ENCODE data around the gene DPYSL4. TPM values are rescaled to one million over a fixed set of nuclear protein-coding genes. Genes with fewer than 3 reads are reported as not detected.

DPYSL4 gene
- total and polyA plus RNA-seq, 12 donors, result 2.4 to 78.9 (median 30.6) TPM

GRCh38 chr10:132239126-132240031, 52.6 kb downstream of the DPYSL4 start:
- ATAC-seq (peak; percentile 30 to 77 (median 59)), DNase-seq (peak; percentile 26 to 42)
- Histone ChIP-seq H3K27ac (no peak overlapping the region), H3K27me3 (no peaks in the 10 kb centered on the region), H3K36me3 (no peaks in the 10 kb centered on the region), H3K9me3 (no peaks in the 10 kb centered on the region), H3K4me1 (peaks cover 0 to 8% (median 0%) of the 10 kb centered on the region in 9 donors), H3K4me3 (peak overlapping the region in 1 of 10 donors; percentile 12)
- 46 to 48% methylated on average over 29 of the region's 29 CpGs for WGBS, 2 donors
- intact Hi-C loops (cut with DNase I), result loop anchor here in 1 of 10 donors (5.0 kb wide), 1 partner anchor 53 kb away; no protein-coding TSS in a partner anchor
- TF ChIP-seq, protein P1, sequence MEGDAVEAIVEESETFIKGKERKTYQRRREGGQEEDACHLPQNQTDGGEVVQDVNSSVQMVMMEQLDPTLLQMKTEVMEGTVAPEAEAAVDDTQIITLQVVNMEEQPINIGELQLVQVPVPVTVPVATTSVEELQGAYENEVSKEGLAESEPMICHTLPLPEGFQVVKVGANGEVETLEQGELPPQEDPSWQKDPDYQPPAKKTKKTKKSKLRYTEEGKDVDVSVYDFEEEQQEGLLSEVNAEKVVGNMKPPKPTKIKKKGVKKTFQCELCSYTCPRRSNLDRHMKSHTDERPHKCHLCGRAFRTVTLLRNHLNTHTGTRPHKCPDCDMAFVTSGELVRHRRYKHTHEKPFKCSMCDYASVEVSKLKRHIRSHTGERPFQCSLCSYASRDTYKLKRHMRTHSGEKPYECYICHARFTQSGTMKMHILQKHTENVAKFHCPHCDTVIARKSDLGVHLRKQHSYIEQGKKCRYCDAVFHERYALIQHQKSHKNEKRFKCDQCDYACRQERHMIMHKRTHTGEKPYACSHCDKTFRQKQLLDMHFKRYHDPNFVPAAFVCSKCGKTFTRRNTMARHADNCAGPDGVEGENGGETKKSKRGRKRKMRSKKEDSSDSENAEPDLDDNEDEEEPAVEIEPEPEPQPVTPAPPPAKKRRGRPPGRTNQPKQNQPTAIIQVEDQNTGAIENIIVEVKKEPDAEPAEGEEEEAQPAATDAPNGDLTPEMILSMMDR (IDR thresholded peaks at IDR 0.05), result peak in 3 of 9 donors; percentile 11 to 30 (median 18)

DNA sequence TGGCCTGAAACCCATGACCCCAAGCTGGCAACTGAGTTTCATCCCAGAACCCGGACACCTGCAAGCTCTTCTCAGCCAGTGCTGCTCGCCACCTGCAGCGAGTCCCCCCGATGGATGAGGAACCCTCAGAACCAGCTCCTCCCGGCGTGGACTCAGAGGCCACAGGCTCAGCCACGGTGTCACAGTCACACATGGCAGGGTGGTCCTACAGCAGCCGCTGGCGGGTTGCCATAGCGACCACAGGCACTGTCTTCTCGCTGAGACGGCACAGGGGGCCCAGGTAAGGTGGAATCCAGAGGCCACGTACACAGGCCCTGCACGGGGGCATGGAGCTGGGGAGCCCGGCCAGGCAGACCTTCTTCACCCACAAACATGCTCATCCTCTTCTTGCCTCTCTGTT, 53.4 kb downstream of the DPYSL4 start:
- 88 to 89% methylated on average over 15 of the region's 15 CpGs for whole genome bisulfite sequencing, 2 donors

DNA sequence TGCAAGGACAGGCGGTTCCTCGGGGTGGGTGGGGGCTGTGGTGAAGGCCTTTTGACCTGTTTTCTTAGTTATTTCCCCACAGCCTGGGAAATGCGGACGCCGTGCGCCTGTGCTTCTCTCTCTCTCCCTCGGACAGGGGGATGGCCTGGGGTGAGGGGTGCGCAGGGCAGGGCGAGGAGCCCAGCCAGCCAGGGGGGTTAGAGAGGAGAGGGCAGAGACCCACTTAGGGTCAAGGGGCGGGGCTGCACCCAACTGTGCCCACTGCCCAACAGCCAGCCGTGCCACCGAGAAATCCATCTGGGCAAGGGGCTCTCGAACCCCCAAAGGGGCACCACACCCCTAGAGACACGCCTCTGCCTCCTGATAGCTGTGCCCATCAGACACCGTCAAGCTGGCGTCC, 53.8 kb downstream of the DPYSL4 start:
- TF ChIP-seq, protein P1 (IDR thresholded peaks at IDR 0.05), result no peak
- no peak for DNase-seq

More for the DNA sequence above, 53.4 kb downstream of the DPYSL4 start:
- Histone ChIP-seq H3K4me1 (peaks cover 0 to 8% (median 0%) of the 10 kb centered on the region in 9 donors), H3K27me3 (no peaks in the 10 kb centered on the region), H3K36me3 (no peaks in the 10 kb centered on the region), H3K4me3 (no peak overlapping the region), H3K27ac (no peak overlapping the region), H3K9me3 (no peaks in the 10 kb centered on the region)
- intact Hi-C loops (cut with DNase I), result no loop called here
- peak in 1 of 8 donors; percentile 14 for ATAC-seq
- DNase-seq, result peak in 1 of 2 donors; percentile 12
- TF ChIP-seq, protein P1 (IDR thresholded peaks at IDR 0.05), result no peak

GRCh38 chr10:132241086-132241485, 54.3 kb downstream of the DPYSL4 start:
- TF ChIP-seq, protein P1 (IDR thresholded peaks at IDR 0.05), result no peak
- WGBS, 2 donors, result 86 to 93% methylated on average over 13 of the region's 13 CpGs
- Histone ChIP-seq H3K4me1 (peaks cover 0 to 8% (median 0%) of the 10 kb centered on the region in 9 donors), H3K36me3 (no peaks in the 10 kb centered on the region), H3K4me3 (no peak overlapping the region), H3K27me3 (no peaks in the 10 kb centered on the region), H3K9me3 (no peaks in the 10 kb centered on the region), H3K27ac (no peak overlapping the region)
- intact Hi-C loops (cut with DNase I), result no loop called here
- DNase-seq (no peak), ATAC-seq (no peak)

More for the DNA sequence above, 53.8 kb downstream of the DPYSL4 start:
- H3K27ac ChIP-seq, result no peak overlapping the region
- 89 to 93% methylated on average over 16 of the region's 16 CpGs for WGBS, 2 donors
- peaks cover 0 to 8% (median 0%) of the 10 kb centered on the region in 9 donors for H3K4me1 ChIP-seq
- H3K9me3 ChIP-seq, result no peaks in the 10 kb centered on the region
- no peak overlapping the region for H3K4me3 ChIP-seq
- ATAC-seq, result no peak
- H3K36me3 ChIP-seq, result no peaks in the 10 kb centered on the region
- no peaks in the 10 kb centered on the region for H3K27me3 ChIP-seq
- intact Hi-C loops (cut with DNase I), result no loop called here
